Mucosa of descending colon (tissue), 3 donors: ENCODE results near the gene CYB561. TPM values are rescaled to one million over a fixed set of nuclear protein-coding genes. Genes with fewer than 3 reads are reported as not detected.

Experiments used
- ATAC-seq: fragments of 200-7000 bp; cut with Tn5 transposase; one replicate; pipeline ENCODE4 v1.9.1; 2020; ENCODE audit warnings: mild to moderate bottlenecking, moderate library complexity
- DNase-seq, 3 donors: peaks; one replicate each; pipeline ENCODE4 v3.0.0-alpha.2; 2020
- H3K36me3 ChIP-seq: fragments of 200-600 bp; one replicate; pipeline ENCODE4 v1.8.0; 2021; ENCODE audit warnings: low read depth, mild to moderate bottlenecking
- H3K4me1 ChIP-seq: fragments of 200-600 bp; one replicate; pipeline ENCODE4 v1.8.0; 2021; ENCODE audit warnings: low read depth, mild to moderate bottlenecking
- H3K4me3 ChIP-seq: fragments of 200-600 bp; one replicate; pipeline ENCODE4 v1.8.0; 2021; ENCODE audit warnings: mild to moderate bottlenecking
- H3K9me3 ChIP-seq: fragments of 200-600 bp; one replicate; pipeline ENCODE4 v1.8.0; 2021; ENCODE audit warnings: mild to moderate bottlenecking
- intact Hi-C, 2 donors: fragments of 100-400 bp; cut with DNase I in 1 of 2; cut with micrococcal nuclease in 1 of 2; formaldehyde crosslinking; loops; one replicate each; pipeline versions ENCODE4 v1.11.0 to v1.11.1; 2022; cut with DNase I, micrococcal nuclease
- total RNA-seq, 3 donors: library from RNA; stranded (reverse); fragmentation: NEBNext Ultra II Directional in 2 of 3; extraction: Animal tissue kit (Norgen Biotek cat#: 25700) in 2 of 3; gene quantifications; one replicate each; pipeline versions ENCODE4 v1.2.1 to v1.2.4, GENCODE V29; 2021 to 2023
- TF ChIP-seq, protein P1 (sequence below): fragments of 200-600 bp; IDR thresholded peaks from one replicate; pipeline ENCODE4 v1.8.0; 2022; ENCODE audit warnings: antibody characterized with exemption, mild to moderate bottlenecking
- donor health status: DM: no; HTN: no; CAD: no; lungs with moderate emphysema.
- donor health status: DM: no; HTN: no; CAD: no.
- donor health status: DM: no; HTN: yes; CAD: no.

CYB561 gene
- total RNA-seq, 3 donors from 2014 or later = 38.1 to 54.9 (median 51.3) TPM

DNA sequence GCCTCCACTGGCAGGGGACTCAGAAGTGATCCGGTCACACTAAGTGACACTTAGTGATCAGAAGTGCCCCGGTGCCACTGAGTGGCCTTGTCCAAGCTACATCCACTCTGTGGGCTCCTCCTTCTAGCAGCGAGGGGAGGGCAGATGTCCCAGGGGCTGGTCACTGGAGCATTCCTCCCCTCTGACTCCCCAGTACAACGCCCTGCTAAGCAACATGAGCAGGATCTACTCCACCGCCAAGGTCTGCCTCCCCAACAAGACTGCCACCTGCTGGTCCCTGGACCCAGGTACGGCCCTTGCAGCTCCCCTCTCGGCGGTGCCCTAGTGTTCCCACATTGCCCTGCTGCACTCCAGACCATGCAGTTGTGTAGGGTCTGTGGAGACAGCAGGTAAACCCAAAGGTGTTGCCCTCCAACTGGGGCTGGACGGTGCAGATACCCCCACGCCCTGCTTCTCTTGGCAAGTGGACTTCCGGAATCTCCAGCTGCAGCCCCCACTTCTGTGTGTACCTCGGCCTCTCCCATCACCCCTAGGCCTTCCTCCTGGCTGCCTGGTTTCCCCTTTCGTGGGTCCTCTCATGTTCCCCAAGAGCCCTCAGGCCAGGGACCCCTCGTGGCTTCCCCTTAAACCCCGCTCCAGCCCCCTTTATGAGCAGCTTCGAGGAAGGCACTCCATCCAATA lies 32.8 kb upstream of the CYB561 start:
- H3K4me3 ChIP-seq = no peak overlapping the region
- DNase-seq (peak; percentile 85 to 91 (median 88)), ATAC-seq (peak; percentile 82)
- intact Hi-C loops = loop anchor here (5.0 kb wide), 1 partner anchor 52 kb away; no protein-coding TSS in a partner anchor
- H3K36me3 ChIP-seq = no peaks in the 10 kb centered on the region
- H3K4me1 ChIP-seq = peaks cover 27% of the 10 kb centered on the region
- H3K9me3 ChIP-seq = no peaks in the 10 kb centered on the region
- TF ChIP-seq, protein P1, sequence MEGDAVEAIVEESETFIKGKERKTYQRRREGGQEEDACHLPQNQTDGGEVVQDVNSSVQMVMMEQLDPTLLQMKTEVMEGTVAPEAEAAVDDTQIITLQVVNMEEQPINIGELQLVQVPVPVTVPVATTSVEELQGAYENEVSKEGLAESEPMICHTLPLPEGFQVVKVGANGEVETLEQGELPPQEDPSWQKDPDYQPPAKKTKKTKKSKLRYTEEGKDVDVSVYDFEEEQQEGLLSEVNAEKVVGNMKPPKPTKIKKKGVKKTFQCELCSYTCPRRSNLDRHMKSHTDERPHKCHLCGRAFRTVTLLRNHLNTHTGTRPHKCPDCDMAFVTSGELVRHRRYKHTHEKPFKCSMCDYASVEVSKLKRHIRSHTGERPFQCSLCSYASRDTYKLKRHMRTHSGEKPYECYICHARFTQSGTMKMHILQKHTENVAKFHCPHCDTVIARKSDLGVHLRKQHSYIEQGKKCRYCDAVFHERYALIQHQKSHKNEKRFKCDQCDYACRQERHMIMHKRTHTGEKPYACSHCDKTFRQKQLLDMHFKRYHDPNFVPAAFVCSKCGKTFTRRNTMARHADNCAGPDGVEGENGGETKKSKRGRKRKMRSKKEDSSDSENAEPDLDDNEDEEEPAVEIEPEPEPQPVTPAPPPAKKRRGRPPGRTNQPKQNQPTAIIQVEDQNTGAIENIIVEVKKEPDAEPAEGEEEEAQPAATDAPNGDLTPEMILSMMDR = peak; percentile 78

DNA sequence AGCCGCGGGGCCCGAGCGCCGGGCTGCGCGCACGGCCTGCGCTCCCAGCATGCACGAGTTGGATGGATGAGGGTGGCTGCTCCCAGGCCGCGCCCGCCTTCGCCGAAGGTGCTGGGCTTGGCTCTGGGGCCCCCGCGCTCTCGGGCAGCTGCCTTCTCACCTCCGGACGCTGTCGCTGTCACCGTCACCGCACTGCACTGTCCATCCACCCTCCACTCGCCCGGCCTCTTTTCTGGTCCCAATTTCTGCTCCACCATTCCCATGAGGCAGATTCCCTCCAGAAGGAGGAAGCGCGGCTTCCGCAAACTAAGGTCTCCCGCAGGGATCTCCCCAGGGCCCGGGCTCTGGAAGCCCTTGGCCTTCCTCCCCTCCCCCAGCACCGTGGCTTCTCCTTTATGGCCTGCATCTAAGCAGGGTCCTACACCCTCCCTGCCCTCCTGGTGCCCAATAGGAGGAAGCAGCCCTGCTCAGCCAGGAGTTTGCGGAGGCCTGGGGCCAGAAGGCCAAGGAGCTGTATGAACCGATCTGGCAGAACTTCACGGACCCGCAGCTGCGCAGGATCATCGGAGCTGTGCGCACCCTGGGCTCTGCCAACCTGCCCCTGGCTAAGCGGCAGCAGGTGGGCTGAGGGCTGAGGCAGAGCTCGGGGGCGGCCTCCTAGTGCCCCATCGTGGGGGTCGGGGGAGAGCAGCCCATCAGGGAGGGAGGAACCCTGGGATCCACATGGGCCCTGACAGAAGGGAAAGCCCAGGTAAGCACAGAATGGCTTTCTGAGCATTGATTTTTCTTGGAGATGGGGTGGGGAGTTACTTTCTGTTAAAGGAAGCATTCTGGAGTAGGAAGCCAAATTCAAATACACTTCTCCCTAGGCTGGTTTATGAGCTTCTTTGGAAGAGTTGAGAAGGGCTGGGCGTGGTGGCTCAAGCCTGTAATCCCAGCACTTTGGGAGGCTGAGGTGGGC lies 31.7 kb upstream of the CYB561 start:
- H3K4me3 ChIP-seq = peak overlapping the region; percentile 14
- TF ChIP-seq, protein P1 = no peak
- H3K9me3 ChIP-seq = no peaks in the 10 kb centered on the region
- no peaks in the 10 kb centered on the region for H3K36me3 ChIP-seq
- intact Hi-C loops = loop anchor here (5.0 kb wide), 1 partner anchor 50 kb away; no protein-coding TSS in a partner anchor
- ATAC-seq = peak; percentile 15
- peak; percentile 37 to 68 (median 61) for DNase-seq
- H3K4me1 ChIP-seq = peaks cover 29% of the 10 kb centered on the region

DNA sequence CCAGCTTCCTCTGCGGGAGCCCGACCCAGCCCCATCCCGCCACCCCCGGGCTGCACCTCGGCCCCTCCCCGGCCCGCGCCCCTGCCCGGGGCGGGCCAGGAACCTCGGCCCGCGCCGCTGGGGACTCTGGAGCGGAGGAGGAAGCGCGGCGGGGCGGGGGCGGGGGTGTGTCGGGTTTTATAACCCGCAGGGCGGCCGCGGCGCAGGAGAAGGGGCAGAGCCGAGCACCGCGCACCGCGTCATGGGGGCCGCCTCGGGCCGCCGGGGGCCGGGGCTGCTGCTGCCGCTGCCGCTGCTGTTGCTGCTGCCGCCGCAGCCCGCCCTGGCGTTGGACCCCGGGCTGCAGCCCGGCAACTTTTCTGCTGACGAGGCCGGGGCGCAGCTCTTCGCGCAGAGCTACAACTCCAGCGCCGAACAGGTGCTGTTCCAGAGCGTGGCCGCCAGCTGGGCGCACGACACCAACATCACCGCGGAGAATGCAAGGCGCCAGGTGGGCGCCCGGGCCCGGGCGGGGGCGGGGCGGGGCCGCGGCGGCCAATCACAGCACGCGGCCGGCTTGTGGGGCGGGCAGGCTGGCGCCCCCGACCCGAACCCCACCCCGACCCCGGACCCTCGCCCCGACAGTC lies 30.9 kb upstream of the CYB561 start, which contains the start of gene ACE:
ACE (plus strand) TSS at position 208 of the 626 bp plus-strand sequence; CDS start at position 242, 34 bp downstream.
- ATAC-seq (peak; percentile 82), DNase-seq (peak; percentile 75 to 90 (median 80))
- Histone ChIP-seq H3K36me3 (no peaks in the 10 kb centered on the region), H3K4me3 (peak within 1 kb of the TSS; percentile 14), H3K9me3 (no peaks in the 10 kb centered on the region), H3K4me1 (peaks cover 29% of the 10 kb centered on the region)
- intact Hi-C loops = loop anchor here (5.0 kb wide), 1 partner anchor 50 kb away; no protein-coding TSS in a partner anchor
- TF ChIP-seq, protein P1 = no peak

DNA sequence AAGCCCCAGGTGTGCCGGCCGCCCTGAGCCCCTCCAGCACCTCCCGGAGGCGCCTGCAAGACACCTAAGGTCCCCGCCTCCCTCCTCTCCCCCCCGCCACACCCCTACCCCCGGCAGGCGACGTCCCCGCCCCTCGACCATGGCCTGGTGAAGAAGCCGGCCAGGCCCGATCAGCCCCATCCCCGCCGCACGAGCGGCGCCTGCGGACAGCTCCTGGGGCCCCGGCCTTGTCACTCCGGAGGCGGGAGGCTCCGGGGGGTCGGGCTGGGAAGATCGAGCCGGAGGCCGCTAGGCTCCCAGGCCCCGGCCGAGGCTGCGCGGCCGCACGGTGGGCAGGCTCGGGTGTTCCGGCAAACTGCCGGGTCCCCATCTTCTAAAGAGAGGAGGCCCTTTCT lies 30.4 kb upstream of the CYB561 start:
- no peaks in the 10 kb centered on the region for H3K9me3 ChIP-seq
- ATAC-seq (peak; percentile 11), DNase-seq (peak in 2 of 3 donors; percentile 34 to 64)
- intact Hi-C loops = loop anchor here (5.0 kb wide), 1 partner anchor 49 kb away; no protein-coding TSS in a partner anchor
- peaks cover 29% of the 10 kb centered on the region for H3K4me1 ChIP-seq
- H3K4me3 ChIP-seq = no peak overlapping the region
- TF ChIP-seq, protein P1 = no peak
- H3K36me3 ChIP-seq = no peaks in the 10 kb centered on the region
